ENCODE data around the gene SEC23B. TPM values are rescaled to one million over a fixed set of nuclear protein-coding genes. Genes with fewer than 3 reads are reported as not detected.
A peak's percentile ranks its signal among the peaks of the same experiment; 100 is the strongest.

Gene SEC23B
- 10 to 100 TPM; 90.6 to 97.1 TPM for total RNA-seq

DNA sequence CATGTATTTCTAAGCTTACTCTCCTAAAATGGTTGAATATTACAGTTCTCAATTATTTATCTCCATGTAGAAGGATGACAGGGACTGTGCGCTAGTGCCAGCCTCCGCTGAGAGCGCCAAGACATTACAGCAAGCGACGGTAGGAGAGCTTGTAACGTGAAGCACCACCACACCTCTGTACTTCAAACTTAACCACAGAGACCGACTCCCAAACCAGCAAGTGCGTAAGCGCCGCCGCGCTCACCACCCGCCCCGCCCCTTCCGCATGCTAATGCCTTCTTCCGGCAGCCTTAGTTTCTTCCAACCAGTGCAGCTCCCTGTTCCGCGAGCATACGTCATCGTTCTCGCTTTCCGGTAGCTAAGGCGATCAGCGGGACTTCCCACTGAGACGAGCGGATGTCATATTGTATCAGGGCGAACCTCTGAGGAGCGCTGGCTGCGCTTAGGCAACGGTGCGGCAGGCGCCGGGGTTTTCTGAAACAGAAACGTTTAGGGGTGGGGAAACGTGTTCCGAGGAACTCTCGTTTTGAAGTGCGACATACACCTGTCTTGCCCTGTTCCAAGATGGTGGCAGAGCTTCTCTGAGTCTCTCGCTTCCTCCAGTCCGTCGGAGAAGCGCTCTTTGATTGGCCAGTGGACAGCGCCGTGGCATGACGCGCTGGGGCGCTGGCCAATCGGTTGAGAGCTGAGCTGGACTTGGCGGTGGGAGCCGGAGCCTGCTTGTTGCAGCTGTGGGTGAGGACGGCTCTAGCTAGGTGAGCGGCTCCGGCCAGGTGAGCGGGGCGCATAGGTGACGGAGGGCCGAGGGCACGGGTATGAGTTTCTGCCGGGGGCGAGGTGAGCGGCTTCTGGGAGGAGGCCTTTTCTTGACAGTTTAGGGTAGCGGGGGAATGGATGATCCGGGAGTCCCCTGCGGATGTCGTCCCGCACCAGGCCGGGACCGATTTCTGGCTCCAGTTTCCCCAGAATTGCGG, at the start of gene SEC23B:
Gene SEC23B, plus strand, starts transcription at position 723 of the 974 bp plus-strand sequence. CDS start 2,896 bp downstream, outside the sequence.
- H3K4me1 Mint-ChIP-seq (ENCODE audit: low read depth): peaks cover 40% of the 10 kb centered on the region
- intact Hi-C loops (cut with micrococcal nuclease): loop anchor here (1.0 to 5.0 kb wide), 9 partner anchors 10 to 1003 kb away; partner anchors contain the start of genes DTD1, DZANK1, KAT14 and MGME1
- peak; percentile 99 for DNase-seq
- H3K27me3 Mint-ChIP-seq: no peaks in the 10 kb centered on the region
- H3K27ac Mint-ChIP-seq: peak within 1 kb of the TSS; percentile 97
- no peaks in the 10 kb centered on the region for H3K9me3 Mint-ChIP-seq
- peaks cover 33% of the 10 kb centered on the region for H3K36me3 Mint-ChIP-seq
- CTCF ChIA-PET: interaction anchor here (0.9 to 2.2 kb wide), 4 partner anchors 11 to 825 kb away, joined by 6 to 12 read pairs (median 9); partner anchors contain the start of genes DZANK1, POLR3F, RBBP9 and RRBP1
- POLR2A ChIA-PET: interaction anchor here (0.8 to 3.6 kb wide), 10 partner anchors 8 to 538 kb away, joined by 3 to 57 read pairs (median 4); partner anchors contain the start of genes DZANK1, KAT14, MGME1 and PET117
- H3K4me3 Mint-ChIP-seq: peak within 1 kb of the TSS; percentile 96

DNA sequence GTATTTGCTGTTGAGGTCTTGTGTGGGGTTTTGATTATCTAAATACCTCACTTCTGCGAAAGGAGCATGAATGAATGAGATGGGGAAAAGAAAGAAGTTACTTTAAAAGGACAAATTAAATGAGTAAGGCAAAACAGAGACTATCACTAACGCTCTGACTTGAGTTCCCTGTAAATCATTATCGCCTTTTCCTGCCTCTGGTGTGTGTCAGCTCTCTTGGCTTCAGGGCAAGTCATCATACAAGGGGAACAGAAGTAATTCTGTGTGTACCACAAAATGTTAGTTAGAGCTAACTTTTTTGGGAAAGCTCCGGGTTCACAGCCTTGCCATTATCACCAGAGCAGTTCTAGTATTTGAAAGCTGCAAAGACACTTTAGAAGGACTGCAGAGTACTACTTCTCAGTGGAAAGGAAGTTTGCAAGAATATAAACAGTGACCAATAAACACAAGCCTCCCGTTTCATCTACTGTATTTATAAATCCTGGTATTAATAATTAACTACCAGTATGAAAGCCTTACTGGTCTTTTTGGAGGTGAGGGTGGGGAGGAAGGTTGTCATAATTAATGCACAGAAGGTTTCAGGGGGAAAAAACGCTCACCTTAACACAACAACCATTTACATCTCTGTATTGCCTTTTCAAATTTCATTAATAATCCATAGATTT, 42.1 kb upstream of the SEC23B start:
- peak overlapping the region; percentile 49 for H3K4me3 Mint-ChIP-seq
- no peak overlapping the region for H3K27ac Mint-ChIP-seq
- H3K4me1 Mint-ChIP-seq (ENCODE audit: low read depth): peaks cover 23% of the 10 kb centered on the region
- DNase-seq: no peak
- POLR2A ChIA-PET: interaction anchor here (2.5 kb wide), 1 partner anchor 31 kb away, joined by 14 read pairs; the partner anchor contains the start of gene RBBP9
- peaks cover 4% of the 10 kb centered on the region for H3K36me3 Mint-ChIP-seq
- H3K9me3 Mint-ChIP-seq: no peaks in the 10 kb centered on the region
- CTCF ChIA-PET: interaction anchor here (2.0 kb wide), 1 partner anchor 31 kb away, joined by 9 read pairs; the partner anchor contains the start of gene RBBP9
- intact Hi-C loops (cut with micrococcal nuclease): loop anchor here (2.0 to 10.0 kb wide), 3 partner anchors 328 to 1891 kb away; partner anchors contain the start of genes KAT14, KIF16B, MGME1 and PET117
- no peaks in the 10 kb centered on the region for H3K27me3 Mint-ChIP-seq

DNA sequence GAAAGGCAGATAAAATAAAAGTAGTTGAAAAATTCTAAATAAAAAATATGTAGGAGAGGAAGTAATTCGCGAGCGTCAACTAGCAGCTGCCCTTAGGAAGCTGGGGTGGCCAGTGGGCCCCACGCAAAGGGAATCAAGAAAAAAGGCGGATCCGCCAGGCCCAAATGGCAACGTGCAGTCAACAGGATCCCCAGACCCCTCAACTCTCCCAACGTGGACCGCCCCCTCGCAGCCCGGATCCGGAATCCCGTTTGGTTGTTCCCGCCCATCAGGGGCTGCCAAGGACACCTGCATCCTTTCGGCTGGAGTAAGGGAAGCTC, 41.2 kb upstream of the SEC23B start:
- ChIA-PET POLR2A (interaction anchor here (0.7 to 2.5 kb wide), 5 partner anchors 11 to 964 kb away, joined by 3 to 21 read pairs (median 3); partner anchors contain the start of genes RBBP9 and SEC23B), CTCF (interaction anchor here (0.5 to 2.0 kb wide), 4 partner anchors 30 to 43 kb away, joined by 3 to 9 read pairs (median 6); partner anchors contain the start of genes RBBP9 and SEC23B)
- intact Hi-C loops (cut with micrococcal nuclease): loop anchor here (2.0 to 10.0 kb wide), 3 partner anchors 329 to 1892 kb away; partner anchors contain the start of genes KAT14, KIF16B, MGME1 and PET117
- H3K36me3 Mint-ChIP-seq: peaks cover 4% of the 10 kb centered on the region
- H3K27me3 Mint-ChIP-seq: no peaks in the 10 kb centered on the region
- peak overlapping the region; percentile 87 for H3K27ac Mint-ChIP-seq
- H3K9me3 Mint-ChIP-seq: no peaks in the 10 kb centered on the region
- DNase-seq: no peak
- H3K4me3 Mint-ChIP-seq: peak overlapping the region; percentile 95
- peaks cover 23% of the 10 kb centered on the region for H3K4me1 Mint-ChIP-seq (ENCODE audit: low read depth)

DNA sequence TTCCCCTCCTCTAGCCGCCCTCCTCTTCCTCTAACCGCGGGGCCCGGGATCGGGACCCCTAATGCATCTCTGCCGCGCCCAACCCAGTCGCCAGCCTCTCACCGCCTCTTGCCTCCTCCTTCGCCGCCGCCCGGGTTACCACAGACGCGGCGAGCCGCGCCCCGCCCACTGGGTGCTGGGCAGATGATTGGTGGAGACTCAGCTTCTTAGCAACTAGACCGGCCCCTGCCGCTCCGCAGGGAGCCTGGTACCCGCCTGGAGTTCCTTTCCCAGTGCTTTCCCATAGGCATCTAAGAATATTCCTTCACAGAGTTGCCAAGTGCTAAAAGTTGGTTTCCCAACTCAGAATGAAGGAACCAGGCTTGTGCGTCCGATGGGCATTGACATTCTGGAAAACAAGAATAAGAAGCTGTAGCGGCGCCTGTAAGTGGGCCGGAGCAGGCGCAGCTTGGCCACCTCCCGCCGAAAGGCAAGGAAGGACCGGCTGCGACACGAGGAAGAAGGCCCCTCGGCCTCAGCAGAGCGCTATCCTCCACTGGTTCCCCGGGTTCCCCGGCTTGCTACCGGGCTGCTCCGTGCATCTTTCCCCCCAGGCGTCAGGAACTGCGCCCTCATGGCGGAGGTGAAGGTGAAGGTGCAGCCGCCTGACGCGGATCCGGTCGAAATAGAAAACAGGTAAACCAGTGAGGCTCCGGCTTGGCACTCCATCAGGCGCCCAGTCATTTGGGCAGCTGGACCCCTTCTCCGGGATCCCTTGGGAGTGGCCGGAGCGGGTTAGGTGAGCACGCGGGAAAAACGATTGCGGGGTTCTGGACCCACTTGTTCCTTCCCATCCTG, 40.6 kb upstream of the SEC23B start, which contains the start of the genes DZANK1 and POLR3F:
Gene DZANK1, minus strand, starts transcription at position 137 of the 837 bp plus-strand sequence. CDS start 1,672 bp downstream, outside the sequence.
Gene POLR3F, plus strand, starts transcription at position 497 of the 837 bp plus-strand sequence. Its CDS starts 117 bp downstream, at position 614.
- no peaks in the 10 kb centered on the region for H3K27me3 Mint-ChIP-seq
- H3K9me3 Mint-ChIP-seq: no peaks in the 10 kb centered on the region
- peak within 1 kb of the TSS; percentile 95 for H3K4me3 Mint-ChIP-seq
- intact Hi-C loops (cut with micrococcal nuclease): loop anchor here (1.0 to 10.0 kb wide), 8 partner anchors 30 to 1892 kb away; partner anchors contain the start of genes DTD1, KAT14, KIF16B and MGME1
- H3K4me1 Mint-ChIP-seq (ENCODE audit: low read depth): peaks cover 23% of the 10 kb centered on the region
- CTCF ChIA-PET: interaction anchor here (0.5 to 2.0 kb wide), 5 partner anchors 10 to 43 kb away, joined by 3 to 9 read pairs (median 3); partner anchors contain the start of genes RBBP9 and SEC23B
- peaks cover 4% of the 10 kb centered on the region for H3K36me3 Mint-ChIP-seq
- peak; percentile 96 for DNase-seq
- H3K27ac Mint-ChIP-seq: peak within 1 kb of the TSS; percentile 87
- POLR2A ChIA-PET: interaction anchor here (0.7 to 2.5 kb wide), 8 partner anchors 9 to 964 kb away, joined by 3 to 21 read pairs (median 4); partner anchors contain the start of genes KAT14, PET117, RBBP9 and SEC23B

DNA sequence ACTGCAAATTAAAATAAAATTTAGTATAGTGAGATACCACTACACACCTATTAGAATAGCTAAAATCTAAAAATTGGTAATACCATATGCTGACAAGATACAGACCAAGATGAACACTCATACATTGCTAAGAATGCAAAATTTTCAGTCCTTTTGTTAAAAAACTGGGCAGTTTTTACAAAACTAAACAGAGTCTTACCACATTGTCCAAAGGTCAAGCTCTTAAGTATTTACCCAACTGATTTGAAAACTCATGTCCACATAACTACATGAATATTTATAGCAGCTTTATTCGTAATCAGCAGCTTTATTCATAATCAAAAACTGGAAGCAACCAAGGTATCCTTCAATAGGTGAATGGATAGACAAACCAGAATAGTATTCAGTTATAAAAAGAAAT, 30.5 kb upstream of the SEC23B start:
- H3K4me3 Mint-ChIP-seq: no peak overlapping the region
- no peak for DNase-seq
- no peaks in the 10 kb centered on the region for H3K4me1 Mint-ChIP-seq (ENCODE audit: low read depth)
- ChIA-PET CTCF (interaction anchor here (1.0 kb wide), 1 partner anchor 10 kb away, joined by 3 read pairs; no protein-coding TSS in a partner anchor), POLR2A (no interaction called here)
- no peaks in the 10 kb centered on the region for H3K9me3 Mint-ChIP-seq
- peaks cover 30% of the 10 kb centered on the region for H3K36me3 Mint-ChIP-seq
- intact Hi-C loops (cut with micrococcal nuclease): no loop called here
- H3K27me3 Mint-ChIP-seq: no peaks in the 10 kb centered on the region
- no peak overlapping the region for H3K27ac Mint-ChIP-seq

DNA sequence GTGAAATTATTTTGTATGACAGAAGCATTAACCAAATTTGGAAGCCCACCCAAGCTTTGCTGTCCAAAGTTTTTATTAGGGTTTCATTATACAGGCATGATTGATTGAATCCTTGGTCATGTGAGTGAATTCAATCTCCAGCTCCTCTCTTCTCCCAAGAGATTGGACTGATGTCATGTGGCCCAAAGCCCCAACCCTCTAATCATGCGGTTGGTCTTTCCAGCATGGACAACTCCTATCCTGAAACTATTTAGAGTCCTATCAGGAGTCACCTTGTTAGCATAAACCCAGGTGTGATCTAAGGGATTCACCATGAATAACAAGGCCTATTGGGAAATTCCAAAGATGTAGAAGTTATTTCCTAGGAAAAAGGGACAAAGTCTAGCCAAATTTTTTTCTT, 29.9 kb upstream of the SEC23B start:
- Mint-ChIP-seq H3K4me3 (no peak overlapping the region), H3K27ac (no peak overlapping the region), H3K9me3 (no peaks in the 10 kb centered on the region), H3K4me1 (ENCODE audit: low read depth) (no peaks in the 10 kb centered on the region), H3K36me3 (peaks cover 35% of the 10 kb centered on the region), H3K27me3 (no peaks in the 10 kb centered on the region)
- intact Hi-C loops (cut with micrococcal nuclease): no loop called here
- ChIA-PET POLR2A (no interaction called here), CTCF (interaction anchor here (1.0 kb wide), 1 partner anchor 10 kb away, joined by 3 read pairs; no protein-coding TSS in a partner anchor)
- no peak for DNase-seq

DNA sequence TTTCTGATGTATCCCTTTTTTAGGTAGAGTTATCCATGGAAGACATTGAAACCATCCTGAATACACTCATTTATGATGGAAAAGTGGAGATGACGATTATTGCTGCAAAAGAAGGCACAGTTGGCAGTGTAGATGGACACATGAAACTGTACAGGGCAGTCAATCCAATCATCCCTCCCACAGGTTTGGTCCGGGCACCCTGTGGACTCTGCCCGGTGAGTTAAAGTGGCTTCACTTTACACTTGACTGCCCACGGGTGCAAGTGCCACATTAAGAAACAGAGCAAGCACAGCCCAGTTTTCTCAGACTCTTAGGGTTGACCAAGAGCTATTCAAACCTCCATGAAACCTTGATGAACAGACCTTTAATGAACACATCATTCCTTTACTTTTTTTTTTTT, 26.1 kb upstream of the SEC23B start:
- Mint-ChIP-seq H3K9me3 (no peaks in the 10 kb centered on the region), H3K4me3 (no peak overlapping the region), H3K27me3 (no peaks in the 10 kb centered on the region), H3K27ac (no peak overlapping the region), H3K4me1 (ENCODE audit: low read depth) (no peaks in the 10 kb centered on the region), H3K36me3 (peaks cover 32% of the 10 kb centered on the region)
- intact Hi-C loops (cut with micrococcal nuclease): no loop called here
- CTCF ChIA-PET: no interaction called here
- POLR2A ChIA-PET: no interaction called here
- no peak for DNase-seq

DNA sequence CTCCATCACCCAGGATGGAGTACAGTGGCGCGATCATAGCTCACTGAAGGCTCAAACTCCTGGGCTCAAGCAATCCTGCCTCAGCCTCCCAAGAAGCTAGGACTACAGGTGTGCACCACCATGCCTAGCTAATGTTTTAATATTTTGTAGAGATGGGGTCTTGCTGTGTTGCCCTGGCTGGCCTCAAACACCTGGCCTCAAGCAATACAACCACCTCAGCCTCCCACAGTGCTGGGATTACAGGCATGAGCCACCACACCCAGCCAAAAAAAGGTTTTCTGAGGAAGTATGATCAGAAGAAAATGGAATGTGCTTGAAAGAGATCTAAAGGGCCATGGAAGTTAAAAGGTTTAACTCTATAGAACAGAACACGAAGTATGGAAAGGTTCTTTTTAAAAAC, 19.4 kb upstream of the SEC23B start:
- intact Hi-C loops (cut with micrococcal nuclease): no loop called here
- H3K27me3 Mint-ChIP-seq: no peaks in the 10 kb centered on the region
- H3K9me3 Mint-ChIP-seq: no peaks in the 10 kb centered on the region
- H3K4me3 Mint-ChIP-seq: no peak overlapping the region
- DNase-seq: no peak
- H3K27ac Mint-ChIP-seq: no peak overlapping the region
- no peaks in the 10 kb centered on the region for H3K4me1 Mint-ChIP-seq (ENCODE audit: low read depth)
- POLR2A ChIA-PET: no interaction called here
- H3K36me3 Mint-ChIP-seq: peaks cover 29% of the 10 kb centered on the region
- CTCF ChIA-PET: no interaction called here

DNA sequence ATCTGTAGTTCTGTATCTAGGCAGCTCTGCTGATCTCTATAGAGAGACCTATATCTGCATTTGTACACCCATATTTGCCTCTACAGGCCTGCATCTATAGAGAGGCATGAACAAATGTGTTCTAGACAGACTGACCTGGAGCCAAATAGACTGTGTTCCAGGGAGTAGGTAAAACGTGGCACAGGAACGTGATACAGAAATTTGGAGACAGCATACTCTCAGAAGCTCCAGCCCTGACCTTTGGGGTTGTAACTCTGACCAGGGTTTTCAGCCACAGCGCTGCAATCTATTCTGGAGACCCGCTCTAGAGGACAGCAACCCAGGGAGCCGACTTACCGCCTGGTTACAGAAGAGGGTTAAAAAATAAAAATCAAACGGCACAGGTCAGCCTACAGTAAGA, 11.7 kb upstream of the SEC23B start:
- Mint-ChIP-seq H3K36me3 (peaks cover 5% of the 10 kb centered on the region), H3K4me1 (ENCODE audit: low read depth) (peaks cover 9% of the 10 kb centered on the region), H3K9me3 (no peaks in the 10 kb centered on the region), H3K27ac (no peak overlapping the region), H3K4me3 (peak overlapping the region; percentile 98), H3K27me3 (no peaks in the 10 kb centered on the region)
- ChIA-PET POLR2A (interaction anchor here (2.9 to 3.0 kb wide), 2 partner anchors 10 to 29 kb away, joined by 14 to 57 read pairs; partner anchors contain the start of genes DZANK1, POLR3F and SEC23B), CTCF (interaction anchor here (1.6 to 1.9 kb wide), 2 partner anchors 11 to 29 kb away, joined by 9 to 12 read pairs; partner anchors contain the start of genes DZANK1, POLR3F and SEC23B)
- no peak for DNase-seq
- intact Hi-C loops (cut with micrococcal nuclease): loop anchor here (2.0 kb wide), 1 partner anchor 207 kb away; the partner anchor contains the start of gene ZNF133
